Ovary (tissue), 9 donors: ENCODE results near the gene REPS2. TPM values are rescaled to one million over a fixed set of nuclear protein-coding genes. Genes with fewer than 3 reads are reported as not detected.

ENCODE experiments used
- DNase-seq, 5 donors: peaks; one replicate each; pipeline ENCODE4 v3.0.0-alpha.2; 2019 to 2020
- H3K27ac ChIP-seq, 2 donors: fragments of 200-600 bp; one replicate each; pipeline versions ENCODE4 v1.5.1 to v1.8.0; 2019 to 2022
- H3K27me3 ChIP-seq: fragments of 200-600 bp; one replicate; pipeline ENCODE4 v1.8.0; 2022
- H3K36me3 ChIP-seq: fragments of 200-600 bp; sonication (generic); one replicate; pipeline ENCODE4 v1.5.1; 2019
- H3K4me1 ChIP-seq: one replicate; pipeline ENCODE4 v1.8.1; 2013; ENCODE audit warnings: mild to moderate bottlenecking, moderate library complexity; ENCODE audit not compliant: insufficient read depth
- H3K4me3 ChIP-seq: fragments of 200-600 bp; sonication (generic); one replicate; pipeline ENCODE4 v1.5.1; 2017
- H3K9me3 ChIP-seq, 2 donors: fragments of 200-600 bp in 1 of 2; sonication (generic) in 1 of 2; one replicate each; pipeline versions ENCODE4 v1.5.1 to v1.8.1; 2013 to 2019; ENCODE audit warnings: mild to moderate bottlenecking in 1 of 2, moderate library complexity in 1 of 2
- EP300 ChIP-seq: sonication (generic); formaldehyde crosslinking; IDR thresholded peaks from one replicate; pipeline ENCODE4 v1.6.1; 2017; ENCODE audit warnings: antibody characterized with exemption
- POLR2A ChIP-seq: fragments of 450-650 bp; IDR thresholded peaks from one replicate; pipeline ENCODE4 v1.6.1; 2017; ENCODE audit warnings: antibody characterized with exemption, mild to moderate bottlenecking, moderate library complexity
- WGBS, 3 donors: extraction: QIAGEN DNeasy Blood & Tissue Kit in 1 of 3; methylation state at CpG; one replicate each; pipeline versions ENCODE4 v1.1.5 to v1.1.7; 2013 to 2017; 5-methylcytosine and 5-hydroxymethylcytosine counted together
- intact Hi-C, 4 donors: fragments of 100-400 bp; cut with DNase I; formaldehyde crosslinking; loops; one replicate each; pipeline versions ENCODE4 v1.11.0 to v1.15.1; 2022 to 2023
- polyA plus RNA-seq, 2 donors: library from polyadenylated mRNA; stranded (reverse); fragments of 200-250 nt in 1 of 2; fragments of 350-450 nt in 1 of 2; fragmentation: Illumina TruSeq in 1 of 2; extraction: RNeasy Lipid Tissue Mini Kit (QIAGEN cat#74804) in 1 of 2; gene quantifications; one replicate each; pipeline ENCODE4 v1.2.3, GENCODE V29; 2013 to 2014
- total RNA-seq, 7 donors: library from RNA; depleted of rRNA in 2 of 7; stranded (reverse); fragments of >200 nt in 2 of 7; fragmentation: NEBNext Ultra II Directional in 3 of 7; extraction: Animal tissue kit (Norgen Biotek cat#: 25700) in 3 of 7; gene quantifications; one replicate each; pipeline versions ENCODE4 v1.1.0 to v1.2.4, GENCODE V29; 2016 to 2023
- TF ChIP-seq, protein P1 (sequence below), 3 donors: fragments of 450-650 bp in 2 of 3; fragments of 200-600 bp in 1 of 3; IDR thresholded peaks; one replicate each; pipeline versions ENCODE4 v1.5.1 to v1.8.0; 2016 to 2022; ENCODE audit warnings: antibody characterized with exemption in 3 of 3, mild to moderate bottlenecking in 1 of 3
- donor health status: DM: no; HTN: no; CAD: no; lungs with moderate emphysema.
- donor health status: DM: no; HTN: no; CAD: no.
- donor health status: Bipolar disorder and iron deficiency.
- donor health status: DM: yes; HTN: yes; CAD: no.
- donor health status: DM: no; HTN: no; CAD: no.
- donor health status: DM: yes; HTN: yes; CAD: no.

The REPS2 gene
- total and polyA plus RNA-seq, 9 donors, result 2.1 to 25.8 (median 15.2) TPM

DNA sequence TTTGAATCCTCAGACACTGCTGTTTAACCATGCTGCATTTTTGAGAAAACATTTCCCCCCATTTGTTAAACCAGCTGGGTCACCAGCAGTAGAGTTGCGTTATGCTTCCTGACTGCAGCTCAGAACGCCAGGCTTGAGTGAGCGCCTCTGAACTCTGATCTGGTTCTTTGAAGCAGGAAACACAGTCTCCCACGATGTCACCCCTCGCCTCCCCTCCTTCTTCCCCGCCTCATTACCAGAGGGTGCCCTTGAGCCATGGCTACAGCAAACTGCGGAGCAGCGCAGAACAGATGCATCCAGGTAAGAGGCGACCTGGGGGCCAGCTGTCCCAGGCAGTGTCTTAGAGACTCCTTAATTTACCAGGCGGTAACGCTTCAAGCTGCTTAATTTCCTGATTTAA lies 78.4 kb downstream of the REPS2 start:
- H3K36me3 ChIP-seq, result no peaks in the 10 kb centered on the region
- DNase-seq, result no peak
- no peaks in the 10 kb centered on the region for H3K27me3 ChIP-seq
- no peaks in the 10 kb centered on the region for H3K4me1 ChIP-seq
- no peak overlapping the region for H3K4me3 ChIP-seq
- H3K27ac ChIP-seq, result no peak overlapping the region
- no peaks in the 10 kb centered on the region for H3K9me3 ChIP-seq
- intact Hi-C loops, result no loop called here
- TF ChIP-seq POLR2A (no peak), EP300 (no peak)
- TF ChIP-seq, protein P1, sequence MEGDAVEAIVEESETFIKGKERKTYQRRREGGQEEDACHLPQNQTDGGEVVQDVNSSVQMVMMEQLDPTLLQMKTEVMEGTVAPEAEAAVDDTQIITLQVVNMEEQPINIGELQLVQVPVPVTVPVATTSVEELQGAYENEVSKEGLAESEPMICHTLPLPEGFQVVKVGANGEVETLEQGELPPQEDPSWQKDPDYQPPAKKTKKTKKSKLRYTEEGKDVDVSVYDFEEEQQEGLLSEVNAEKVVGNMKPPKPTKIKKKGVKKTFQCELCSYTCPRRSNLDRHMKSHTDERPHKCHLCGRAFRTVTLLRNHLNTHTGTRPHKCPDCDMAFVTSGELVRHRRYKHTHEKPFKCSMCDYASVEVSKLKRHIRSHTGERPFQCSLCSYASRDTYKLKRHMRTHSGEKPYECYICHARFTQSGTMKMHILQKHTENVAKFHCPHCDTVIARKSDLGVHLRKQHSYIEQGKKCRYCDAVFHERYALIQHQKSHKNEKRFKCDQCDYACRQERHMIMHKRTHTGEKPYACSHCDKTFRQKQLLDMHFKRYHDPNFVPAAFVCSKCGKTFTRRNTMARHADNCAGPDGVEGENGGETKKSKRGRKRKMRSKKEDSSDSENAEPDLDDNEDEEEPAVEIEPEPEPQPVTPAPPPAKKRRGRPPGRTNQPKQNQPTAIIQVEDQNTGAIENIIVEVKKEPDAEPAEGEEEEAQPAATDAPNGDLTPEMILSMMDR (IDR thresholded peaks at IDR 0.05), result no peak
- 47 to 64% (median 56%) methylated on average over 11 of the region's 11 CpGs for WGBS, 3 donors

DNA sequence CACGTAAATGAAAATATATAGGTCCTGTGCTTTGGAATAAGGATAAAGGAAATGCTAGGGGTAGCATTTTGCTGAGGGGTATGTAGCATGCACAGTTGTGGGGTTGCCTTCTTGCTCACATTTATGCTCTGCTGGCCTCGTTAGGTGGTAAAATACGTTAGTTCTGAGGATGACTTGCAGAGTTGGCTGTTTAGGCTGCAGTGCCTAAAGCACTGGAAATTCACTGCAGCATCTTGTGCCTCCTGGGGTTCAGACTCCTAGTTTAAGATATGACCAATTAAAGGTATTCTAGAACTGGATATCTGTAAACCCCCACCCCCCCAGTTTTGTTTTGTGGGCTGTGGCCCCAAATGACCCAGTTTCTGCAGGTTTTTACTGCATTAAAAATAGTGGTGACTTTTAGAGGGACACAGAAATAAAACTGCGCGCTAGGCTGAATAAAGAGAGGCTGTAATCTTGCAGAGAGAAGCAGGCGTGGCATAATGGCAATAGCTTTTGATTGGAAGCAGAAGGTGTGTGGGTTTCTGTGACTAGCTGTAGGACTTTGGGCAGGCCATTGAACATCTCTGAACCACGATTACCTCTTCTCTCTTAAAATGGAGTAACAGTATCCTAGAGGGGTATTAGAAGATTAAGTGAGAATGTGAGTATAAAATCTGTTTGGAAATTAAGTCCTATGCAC lies 79.3 kb downstream of the REPS2 start:
- H3K27ac ChIP-seq, result no peak overlapping the region
- H3K4me1 ChIP-seq, result no peaks in the 10 kb centered on the region
- H3K36me3 ChIP-seq, result no peaks in the 10 kb centered on the region
- H3K9me3 ChIP-seq, result no peaks in the 10 kb centered on the region
- no peak overlapping the region for H3K4me3 ChIP-seq
- 74 to 80% (median 78%) methylated on average over 7 of the region's 7 CpGs for WGBS, 3 donors
- intact Hi-C loops, result no loop called here
- no peak for DNase-seq
- no peaks in the 10 kb centered on the region for H3K27me3 ChIP-seq
- TF ChIP-seq, protein P1 (IDR thresholded peaks at IDR 0.05), result no peak
- TF ChIP-seq EP300 (no peak), POLR2A (no peak)

GRCh38 chrX:17027931-17028330 lies 81.5 kb downstream of the REPS2 start:
- no peaks in the 10 kb centered on the region for H3K36me3 ChIP-seq
- H3K4me1 ChIP-seq, result no peaks in the 10 kb centered on the region
- TF ChIP-seq, protein P1 (IDR thresholded peaks at IDR 0.05), result no peak
- TF ChIP-seq POLR2A, result no peak
- TF ChIP-seq EP300, result no peak
- WGBS, 3 donors, result 68 to 70% (median 69%) methylated on average over 2 of the region's 2 CpGs
- DNase-seq, result no peak
- no peak overlapping the region for H3K27ac ChIP-seq
- no peak overlapping the region for H3K4me3 ChIP-seq
- H3K27me3 ChIP-seq, result no peaks in the 10 kb centered on the region
- no peaks in the 10 kb centered on the region for H3K9me3 ChIP-seq
- intact Hi-C loops, result no loop called here

DNA sequence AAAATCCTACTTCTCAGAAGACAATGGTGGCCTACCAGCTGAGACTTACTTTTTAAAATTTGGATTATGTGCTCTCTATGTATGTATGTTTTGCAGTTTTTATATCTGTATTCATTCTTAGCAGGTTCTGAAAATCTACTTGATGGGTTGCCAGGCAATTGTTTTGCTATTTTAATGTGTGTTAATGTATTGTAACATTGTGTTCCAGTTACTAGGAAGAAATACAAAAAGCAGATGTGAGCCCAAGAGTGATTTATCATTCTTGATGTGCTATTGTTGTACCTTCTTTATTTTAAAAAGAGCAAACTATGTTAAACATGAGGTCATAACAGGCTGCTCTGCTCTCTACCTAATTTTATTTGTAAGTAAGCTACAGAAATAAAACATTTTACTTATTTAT lies 81.9 kb downstream of the REPS2 start:
- Histone ChIP-seq H3K36me3 (no peaks in the 10 kb centered on the region), H3K9me3 (no peaks in the 10 kb centered on the region), H3K4me3 (no peak overlapping the region), H3K27ac (no peak overlapping the region), H3K4me1 (peaks cover 2% of the 10 kb centered on the region), H3K27me3 (no peaks in the 10 kb centered on the region)
- DNase-seq, result no peak
- no peak for TF ChIP-seq POLR2A
- TF ChIP-seq, protein P1 (IDR thresholded peaks at IDR 0.05), result no peak
- no peak for TF ChIP-seq EP300
- intact Hi-C loops, result no loop called here
